ENCODE data around the gene CCDC150. TPM values are rescaled to one million over a fixed set of nuclear protein-coding genes. Genes with fewer than 3 reads are reported as not detected.
"Not testable (repeated sequence)": the region's sequence is repeated elsewhere in the genome, so short reads cannot be mapped to it uniquely, and the experiment has no call there.

The CCDC150 gene
- total and polyA plus RNA-seq, 9 of the 15 experiments (the other 6 are each of a cell fraction or from before 2014, with no cell fraction given) = 4.4 to 23.1 (median 11.3) TPM

GRCh38 chr2:196736646-196737045, 97.1 kb downstream of the CCDC150 start:
- DNase-seq (ENCODE audit: extremely low read depth in 1 of 4, low spot score in 3 of 4); intact Hi-C loops (cut with micrococcal nuclease); H4K20me1 ChIP-seq (replicated peaks; ENCODE audit: control insufficient read depth, insufficient read depth, low read length); FAIRE-seq; H3K36me3 ChIP-seq (ENCODE audit: control insufficient read depth, insufficient read depth, low read length); H3K4me2 ChIP-seq (ENCODE audit: insufficient read depth, low read length); H3K9me1 ChIP-seq (ENCODE audit: control insufficient read depth, insufficient read depth, low read length); H3K4me1 ChIP-seq (replicated peaks in 1 of 2; ENCODE audit: control insufficient read depth in 2 of 2, insufficient read depth in 2 of 2, low read length in 2 of 2); CTCF ChIA-PET (ENCODE audit: low intra/inter-chr PET ratio); H3K27ac ChIP-seq (ENCODE audit: extremely low read depth, low read depth, low read length); H3K4me3 ChIP-seq; H3K79me2 ChIP-seq (ENCODE audit: control insufficient read depth, insufficient read depth, low read length); BruUV-seq (replicated peaks); H2AFZ ChIP-seq (ENCODE audit: low read depth, low read length); H3K27me3 ChIP-seq (ENCODE audit: control insufficient read depth in 2 of 2, insufficient read depth in 2 of 2, low read length in 2 of 2); H3K9me3 ChIP-seq (replicated peaks; ENCODE audit: control insufficient read depth, insufficient read depth, low read depth, low read length); H3K9ac ChIP-seq (ENCODE audit: insufficient read depth in 1 of 2, low read depth in 2 of 2, low read length in 2 of 2); ATAC-seq: not testable (repeated sequence)
- TF ChIP-seq BCOR (IDR thresholded peaks at IDR 0.05) (0 out of 2 replicates have a peak, but pooled peaks have one; percentile 53), ZNF146 (CRISPR knock-in tag; IDR thresholded peaks at IDR 0.05; ENCODE audit: unreplicated experiment) (peak; percentile 94)
- POLR2A ChIA-PET = interaction anchor here (1.0 kb wide), 1 partner anchor 15 kb away, joined by 3 read pairs; no protein-coding TSS in a partner anchor
- in situ Hi-C loops (cut with MboI) = loop anchor here (25.0 kb wide), 1 partner anchor 599 kb away; no protein-coding TSS in a partner anchor

GRCh38 chr2:196737046-196737445, 97.5 kb downstream of the CCDC150 start:
- Histone ChIP-seq H2AFZ (ENCODE audit: low read depth, low read length) (no peak overlapping the region), H3K9me3 (replicated peaks; ENCODE audit: control insufficient read depth, insufficient read depth, low read depth, low read length) (no peaks in the 10 kb centered on the region), H3K9ac (ENCODE audit: insufficient read depth in 1 of 2, low read depth in 2 of 2, low read length in 2 of 2) (no peak overlapping the region), H3K4me1 (replicated peaks in 1 of 2; ENCODE audit: control insufficient read depth in 2 of 2, insufficient read depth in 2 of 2, low read length in 2 of 2) (no peaks in the 10 kb centered on the region), H3K79me2 (ENCODE audit: control insufficient read depth, insufficient read depth, low read length) (no peaks in the 10 kb centered on the region), H3K36me3 (ENCODE audit: control insufficient read depth, insufficient read depth, low read length) (peaks cover 5% of the 10 kb centered on the region; the same call in 2 of the 3 replicates), H3K4me2 (ENCODE audit: insufficient read depth, low read length) (no peak overlapping the region), H4K20me1 (replicated peaks; ENCODE audit: control insufficient read depth, insufficient read depth, low read length) (no peaks in the 10 kb centered on the region), H3K4me3 (no peak overlapping the region), H3K9me1 (ENCODE audit: control insufficient read depth, insufficient read depth, low read length) (no peaks in the 10 kb centered on the region), H3K27me3 (ENCODE audit: control insufficient read depth in 2 of 2, insufficient read depth in 2 of 2, low read length in 2 of 2) (no peaks in the 10 kb centered on the region), H3K27ac (ENCODE audit: extremely low read depth, low read depth, low read length) (no peak overlapping the region)
- ChIA-PET POLR2A (interaction anchor here (1.0 kb wide), 1 partner anchor 16 kb away, joined by 3 read pairs; no protein-coding TSS in a partner anchor), CTCF (ENCODE audit: low intra/inter-chr PET ratio) (no interaction called here)
- in situ Hi-C loops (cut with MboI) (loop anchor here (25.0 kb wide), 1 partner anchor 600 kb away; no protein-coding TSS in a partner anchor), intact Hi-C loops (cut with micrococcal nuclease) (no loop called here)
- WGBS (ENCODE audit: insufficient coverage, low coverage, missing lambda C conversion rate) = 0% methylated on average over 1 of the region's 2 CpGs
- no peak for ATAC-seq
- no TSS peak for BruUV-seq (replicated peaks)
- DNase-seq (ENCODE audit: extremely low read depth in 1 of 4, low spot score in 3 of 4) = no peak
- FAIRE-seq = no peak
- no peak for TF ChIP-seq SIN3A (IDR thresholded peaks at IDR 0.05; ENCODE audit: borderline replicate concordance in 2 of 2, control insufficient read depth in 1 of 2, low read depth in 2 of 2, low read length in 2 of 2)
- TF ChIP-seq ZNF408 (CRISPR knock-in tag; IDR thresholded peaks at IDR 0.05; ENCODE audit: low read depth) = no peak
- no peak for TF ChIP-seq ETS1 (conservative IDR thresholded peaks at IDR 0.05; ENCODE audit: control insufficient read depth, low read depth, low read length)
- TF ChIP-seq ZNF764 (CRISPR knock-in tag; IDR thresholded peaks at IDR 0.05; ENCODE audit: low read depth) = no peak
- no peak for TF ChIP-seq ZNF780A (CRISPR knock-in tag; IDR thresholded peaks at IDR 0.05)
- no peak for TF ChIP-seq ATF6 (CRISPR knock-in tag; IDR thresholded peaks at IDR 0.05)
- TF ChIP-seq ZNF253 (CRISPR knock-in tag; conservative IDR thresholded peaks at IDR 0.05) = no peak
- no peak for TF ChIP-seq EZH2 (IDR thresholded peaks at IDR 0.05; ENCODE audit: borderline replicate concordance, low read depth, low read length)
- TF ChIP-seq FOXP4 (CRISPR knock-in tag; IDR thresholded peaks at IDR 0.05; ENCODE audit: borderline replicate concordance) = no peak

Measured in K562 (cell line).